Breast epithelium (tissue), 3 donors: Measurements from ENCODE around the gene TFPI.
"Not testable (repeated sequence)": the region's sequence is repeated elsewhere in the genome, so short reads cannot be mapped to it uniquely, and the experiment has no call there.

ENCODE experiments used
- CTCF ChIP-seq, 3 donors: fragments of 450-650 bp; IDR thresholded peaks; one replicate each; pipeline ENCODE4 v1.5.1; 2016 to 2017; ENCODE audit warnings: antibody characterized with exemption in 3 of 3, mild to moderate bottlenecking in 3 of 3, moderate library complexity in 3 of 3
- POLR2A ChIP-seq: fragments of 450-650 bp; IDR thresholded peaks from one replicate; pipeline ENCODE4 v1.6.1; 2016; ENCODE audit warnings: antibody characterized with exemption, mild to moderate bottlenecking, moderate library complexity
- POLR2AphosphoS5 ChIP-seq, 3 donors: sonication (generic); formaldehyde crosslinking; IDR thresholded peaks; one replicate each; pipeline ENCODE4 v1.6.1; 2017; ENCODE audit warnings: antibody characterized with exemption in 3 of 3

DNA sequence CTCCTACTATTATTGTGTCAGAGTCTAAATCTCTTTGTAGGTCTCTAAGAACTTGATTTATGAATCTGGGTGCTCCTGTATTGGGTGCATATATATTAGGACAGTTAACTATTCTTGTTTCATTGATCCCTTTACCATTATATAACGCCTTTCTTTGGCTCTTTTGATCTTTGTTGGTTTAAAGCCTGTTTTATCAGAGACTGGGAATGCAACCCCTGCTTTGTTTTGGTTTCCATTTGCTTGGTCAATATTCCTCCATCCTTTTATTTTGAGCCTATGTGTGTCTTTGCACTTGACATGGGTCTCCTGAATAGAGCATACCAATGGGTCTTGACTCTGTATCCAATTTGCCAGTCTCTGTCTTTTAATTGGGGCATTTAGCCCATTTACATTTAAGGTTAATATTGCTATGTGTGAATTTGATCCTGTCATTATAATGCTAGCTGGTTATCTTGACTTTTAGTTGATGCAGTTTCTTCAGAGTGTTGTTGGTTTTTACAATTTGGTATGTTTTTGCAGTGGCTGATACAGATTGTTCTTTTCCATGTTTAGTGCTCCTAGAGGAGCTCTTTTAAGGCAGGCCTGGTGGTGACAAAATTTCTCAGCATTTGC, 36.4 kb downstream of the TFPI start:
- TF ChIP-seq CTCF (IDR thresholded peaks at IDR 0.05); POLR2A; POLR2AphosphoS5 (IDR thresholded peaks at IDR 0.05): not testable (repeated sequence)
